CD4-positive, alpha-beta T cell treated with Interleukin-4 for 1 hour (primary cell): ENCODE data around the gene MED13L.

Source experiments
- DNase-seq, 2 donors: peaks; one replicate each; pipeline ENCODE4 v3.0.0-alpha.2; 2020 to 2022

The MED13L gene

DNA sequence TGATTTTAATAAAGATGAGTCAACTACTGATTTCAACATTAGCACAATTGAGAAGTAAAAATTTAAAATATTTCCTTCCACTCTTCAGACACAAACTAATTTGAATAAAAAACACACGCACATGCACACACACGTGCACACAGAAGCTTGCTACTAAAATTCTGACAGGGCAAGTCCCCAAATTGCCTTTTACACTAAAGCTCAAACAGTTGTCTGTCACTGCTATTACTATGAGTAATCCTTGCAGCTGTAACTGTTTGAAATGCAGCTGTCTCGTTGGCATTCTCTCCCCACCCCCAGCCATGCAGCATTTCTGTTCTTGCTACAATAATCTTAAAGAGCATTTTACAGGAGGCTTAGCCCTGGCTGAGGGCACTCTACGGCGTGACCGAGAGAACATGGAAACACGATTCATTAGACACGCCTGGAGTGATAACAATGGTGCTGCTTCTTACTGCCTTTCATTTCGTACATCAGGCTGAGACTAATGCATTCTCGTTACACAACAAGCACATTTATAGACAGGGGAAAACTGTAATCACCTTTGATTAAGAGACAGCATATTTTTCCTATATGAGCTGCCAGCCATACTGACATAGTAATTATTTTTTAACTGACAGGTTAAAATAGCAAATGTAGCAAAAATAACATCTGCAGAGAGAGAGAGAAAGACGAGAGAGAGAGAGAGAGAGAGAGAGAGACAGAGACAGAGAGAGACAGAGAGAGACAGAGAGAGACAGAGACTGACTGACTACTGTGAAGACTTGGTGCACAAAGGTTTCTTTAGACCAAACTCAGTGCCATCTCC lies 153.8 kb downstream of the MED13L start:
- DNase-seq = peak in 1 of 2 donors; percentile 35

DNA sequence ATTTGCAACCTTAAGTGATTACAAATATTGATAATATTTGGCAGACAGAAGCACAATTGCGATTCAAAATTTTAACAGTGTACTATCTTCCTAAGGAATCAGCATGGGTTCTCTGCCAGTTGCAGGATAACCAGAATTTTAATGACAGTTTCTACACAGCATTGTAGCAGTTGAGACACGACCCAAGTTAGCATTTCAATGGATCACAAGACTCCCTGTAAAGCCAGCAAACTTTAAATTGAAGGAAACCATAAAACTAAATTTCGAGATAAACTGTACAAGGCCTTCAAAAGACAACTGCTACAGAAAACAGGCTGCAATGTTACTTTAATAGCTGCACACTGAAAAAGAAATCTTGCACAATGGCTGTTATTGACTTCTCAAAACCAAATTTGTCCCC lies 154.9 kb downstream of the MED13L start:
- no peak for DNase-seq

DNA sequence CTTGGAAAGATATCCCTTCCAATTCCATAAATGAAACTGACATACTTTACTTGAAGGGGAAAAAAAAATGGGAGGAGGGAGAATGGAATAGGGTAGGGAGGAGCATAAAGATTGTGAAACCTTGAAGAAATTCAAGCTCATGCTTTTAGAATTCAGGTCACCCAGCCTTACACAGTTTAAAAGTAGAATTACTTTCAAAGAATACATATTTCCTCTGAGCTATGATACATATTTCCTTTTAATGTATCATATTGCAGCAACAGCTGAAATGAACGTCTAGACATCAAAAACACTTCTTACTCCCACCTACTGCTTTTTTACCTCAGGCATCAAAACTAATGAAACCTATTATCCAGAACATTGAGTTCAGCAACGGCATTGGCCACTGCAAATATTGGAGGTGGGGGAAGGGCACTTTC lies 156.0 kb downstream of the MED13L start:
- no peak for DNase-seq

DNA sequence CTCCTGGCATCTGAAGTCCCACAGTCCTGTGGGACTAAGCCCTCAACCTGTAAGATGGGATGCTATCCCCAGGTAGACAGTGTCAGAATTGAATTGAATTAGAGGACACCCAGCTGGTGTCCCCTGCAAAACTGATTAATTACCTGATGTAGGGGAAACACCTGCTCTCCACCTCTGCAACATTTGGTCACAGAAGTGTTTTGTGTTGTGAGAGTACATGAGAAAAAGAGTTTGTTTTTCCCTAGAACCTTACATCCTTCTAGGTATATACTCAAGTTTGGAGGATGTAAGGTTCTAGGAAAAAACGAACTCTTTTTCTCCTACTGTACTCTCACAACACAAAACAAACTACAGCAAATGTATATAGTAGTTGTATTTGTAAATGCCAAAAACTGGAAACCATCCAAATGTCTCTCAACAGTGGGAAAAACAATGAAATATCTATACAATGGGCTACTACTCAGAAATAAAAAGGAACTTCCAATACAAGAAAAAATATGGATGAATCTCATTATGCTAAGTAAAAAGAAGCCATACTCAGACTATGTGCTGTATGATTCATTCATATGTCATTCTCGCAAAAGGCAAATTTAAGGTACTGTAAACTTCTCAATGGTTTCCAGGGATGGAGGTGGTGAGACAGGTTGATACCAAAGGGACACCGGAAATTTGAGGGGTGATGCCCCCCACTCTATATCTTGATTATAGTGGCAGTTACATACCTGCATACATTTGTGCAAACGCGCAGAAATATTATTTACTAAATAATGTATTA lies 160.7 kb downstream of the MED13L start:
- DNase-seq = no peak

DNA sequence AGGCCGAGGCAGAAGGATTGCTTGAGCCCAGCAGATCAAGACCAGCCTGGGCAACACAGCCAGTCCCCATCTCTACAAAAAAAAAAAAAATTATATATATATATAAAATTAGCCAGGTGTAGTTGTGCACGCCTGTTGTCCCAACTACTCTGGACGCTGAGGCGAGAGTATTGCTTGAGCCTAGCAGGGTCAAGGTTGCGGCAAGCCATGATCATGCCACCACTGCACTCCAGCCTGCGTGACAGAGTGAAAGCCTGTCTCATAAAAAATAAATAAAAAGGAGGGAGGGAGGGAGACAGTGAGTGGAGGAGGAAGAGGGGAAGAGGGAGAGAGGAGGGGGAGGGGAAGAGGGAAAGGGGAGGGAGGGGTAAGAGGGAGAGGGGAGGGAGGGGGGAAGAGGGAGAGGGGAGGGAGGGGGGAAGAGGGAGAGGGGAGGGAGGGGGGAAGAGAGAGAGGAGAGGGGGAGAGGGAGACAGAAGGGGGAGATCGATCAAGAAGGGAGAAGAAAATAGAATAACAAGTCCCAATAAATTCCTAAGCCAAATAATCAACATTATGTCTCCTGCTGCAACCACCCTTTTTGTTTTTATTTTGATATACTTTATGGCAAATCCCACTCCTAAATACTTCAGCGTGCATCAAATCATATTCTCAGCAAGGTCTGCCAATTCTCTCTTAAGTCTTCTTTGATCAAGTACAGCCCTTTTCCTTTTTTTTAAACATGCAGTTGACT lies 163.9 kb downstream of the MED13L start:
- DNase-seq = no peak

DNA sequence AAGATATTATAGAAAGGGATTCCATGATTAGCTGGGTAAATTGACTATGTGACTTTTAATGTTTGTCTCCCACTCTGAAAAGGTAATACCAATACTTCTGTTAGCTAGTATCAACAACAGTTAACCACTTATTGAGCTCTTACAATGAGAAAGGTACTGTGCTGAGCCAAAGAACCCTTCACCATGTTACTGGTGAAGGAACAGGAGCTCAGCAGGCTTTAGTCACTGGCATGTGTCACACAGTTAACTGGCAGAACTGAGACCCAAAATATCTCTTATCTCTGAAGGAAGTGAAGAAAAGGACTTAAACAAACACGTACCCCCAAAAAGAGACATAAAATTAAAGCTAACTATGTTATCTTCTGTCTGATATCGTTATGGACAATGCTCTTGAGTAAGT lies 170.6 kb downstream of the MED13L start:
- DNase-seq = no peak

DNA sequence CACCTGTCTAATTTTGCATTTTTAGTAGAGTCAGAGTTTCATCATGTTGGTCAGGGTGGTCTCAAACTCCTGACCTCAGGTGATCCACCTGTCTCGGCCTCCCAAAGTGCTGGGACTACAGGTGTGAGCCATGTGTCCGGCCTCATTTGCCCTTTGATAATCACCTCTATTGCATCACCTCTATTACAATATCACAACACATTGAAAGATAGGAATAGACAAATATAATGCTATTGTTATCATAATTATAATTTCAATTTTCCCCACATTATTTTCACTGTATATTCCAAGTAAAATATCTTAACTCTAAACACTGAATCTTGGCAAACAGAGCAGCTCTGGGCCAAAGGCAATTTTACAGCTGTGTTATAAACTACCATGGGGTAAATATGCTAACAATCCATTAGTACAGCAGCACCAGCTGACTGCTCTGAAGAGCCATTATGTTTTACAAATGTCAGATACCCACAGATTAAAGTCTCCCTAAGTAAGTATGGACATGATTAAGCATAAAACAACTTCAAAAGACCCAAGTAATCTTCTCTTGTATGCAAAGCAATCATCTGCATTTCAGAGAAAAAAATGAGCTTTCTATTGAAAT lies 173.2 kb downstream of the MED13L start:
- no peak for DNase-seq

DNA sequence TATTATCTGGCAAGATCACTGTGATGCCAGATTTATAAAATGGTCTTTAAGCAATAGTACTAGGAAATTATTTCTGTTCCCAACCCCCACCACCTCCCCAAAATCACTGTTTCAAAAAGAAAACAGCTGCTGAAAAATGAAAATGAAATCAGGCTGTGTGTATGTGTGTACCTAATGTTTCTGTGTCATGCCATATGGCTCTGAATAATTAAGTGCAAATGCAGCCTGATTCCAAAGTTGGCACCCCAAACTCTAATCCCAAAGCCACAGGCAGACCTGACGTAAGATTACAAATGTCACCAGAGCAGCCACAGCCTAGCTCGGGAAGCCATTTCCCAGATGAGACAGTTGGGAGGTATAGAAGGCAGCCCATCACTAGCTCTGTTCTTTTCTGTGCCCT lies 175.5 kb downstream of the MED13L start:
- no peak for DNase-seq

DNA sequence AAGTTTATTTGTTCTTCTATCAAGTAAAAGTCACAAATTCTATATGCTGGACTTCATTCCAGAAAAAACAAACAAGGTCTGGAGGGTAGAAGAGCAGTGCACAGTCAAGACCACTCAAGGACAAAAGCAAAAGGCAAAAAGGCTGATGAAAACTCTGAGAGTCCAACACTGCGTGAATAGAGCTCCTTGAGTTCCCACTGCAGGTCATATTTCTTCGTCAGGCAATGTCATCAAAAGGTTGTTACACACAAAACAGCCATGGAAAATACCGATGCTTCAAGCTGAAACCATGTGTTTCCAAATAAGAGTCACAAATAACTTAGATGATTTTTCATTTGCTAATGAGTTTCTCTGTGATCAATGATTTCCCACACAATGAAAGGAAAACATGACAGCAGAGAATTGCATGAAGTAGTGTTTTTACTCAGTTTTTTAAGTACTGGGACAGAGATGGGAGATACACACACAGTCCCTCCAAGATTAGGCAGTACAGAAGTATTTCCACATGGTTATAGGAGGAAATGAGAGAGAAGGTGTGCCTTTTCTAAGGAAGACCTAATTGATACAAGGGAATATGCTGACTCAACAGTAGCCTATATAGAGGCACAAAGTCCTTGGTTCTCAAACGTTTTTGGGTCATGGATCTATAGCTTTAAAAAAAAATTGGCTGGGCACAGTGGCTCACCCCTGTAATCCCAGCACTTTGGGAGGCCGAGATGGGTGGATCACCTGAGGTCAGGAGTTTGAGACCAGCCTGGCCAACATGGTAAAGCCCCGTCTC lies 177.7 kb downstream of the MED13L start:
- no peak for DNase-seq

DNA sequence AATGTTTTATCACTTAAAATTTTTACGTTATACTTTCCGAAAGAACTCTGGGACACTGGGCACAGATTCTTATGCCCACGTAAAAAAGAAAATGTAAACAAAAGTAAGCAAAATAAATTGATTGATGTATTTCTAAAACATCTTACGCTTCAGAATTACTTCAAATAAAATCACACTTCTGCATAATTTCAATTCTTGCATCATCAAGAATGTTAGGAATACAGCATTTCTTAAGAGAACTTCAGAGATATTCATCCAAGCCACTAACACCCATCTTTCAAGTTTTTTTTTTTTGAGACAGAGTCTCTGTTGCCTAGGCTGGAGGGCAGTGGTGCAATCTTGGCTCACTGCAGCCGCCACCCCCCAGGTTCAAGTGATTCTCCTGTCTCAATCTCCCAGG lies 180.6 kb downstream of the MED13L start:
- no peak for DNase-seq

DNA sequence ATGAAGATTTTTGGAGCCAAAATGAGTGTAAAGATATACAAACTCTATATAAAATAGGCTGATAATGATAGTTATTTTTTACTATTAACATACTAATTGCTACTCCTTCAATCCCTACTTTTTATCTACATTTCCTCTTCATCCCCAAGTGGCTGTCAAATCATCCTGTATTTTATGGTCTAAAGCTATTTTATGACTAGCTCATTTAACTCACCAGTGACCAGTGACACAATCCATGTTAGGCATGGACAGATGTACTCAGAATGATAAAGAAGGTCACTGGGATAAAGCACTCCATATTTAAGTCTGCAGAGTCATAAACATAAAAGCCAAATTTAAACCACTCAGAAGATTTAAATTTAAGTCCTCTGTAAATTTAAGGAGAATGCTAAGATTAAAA lies 183.0 kb downstream of the MED13L start:
- no peak for DNase-seq

DNA sequence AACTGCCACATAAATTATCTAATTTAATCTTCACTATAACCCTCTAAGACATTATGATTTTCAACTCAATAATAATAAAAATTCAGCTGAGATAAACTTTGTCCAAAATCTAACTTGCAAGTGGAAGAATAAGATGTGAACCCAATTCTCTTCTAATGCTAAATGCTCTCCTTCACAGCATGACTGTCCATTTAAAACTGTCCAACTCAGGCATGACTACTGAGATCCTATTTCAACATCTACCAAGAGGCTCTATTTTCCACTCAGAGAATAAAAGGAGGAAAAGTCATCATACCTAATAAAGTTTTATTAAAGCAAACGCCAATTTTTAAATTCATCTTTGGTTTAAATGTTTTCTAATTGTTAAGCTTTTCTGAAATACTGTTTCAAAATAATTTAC lies 183.6 kb downstream of the MED13L start:
- no peak for DNase-seq

DNA sequence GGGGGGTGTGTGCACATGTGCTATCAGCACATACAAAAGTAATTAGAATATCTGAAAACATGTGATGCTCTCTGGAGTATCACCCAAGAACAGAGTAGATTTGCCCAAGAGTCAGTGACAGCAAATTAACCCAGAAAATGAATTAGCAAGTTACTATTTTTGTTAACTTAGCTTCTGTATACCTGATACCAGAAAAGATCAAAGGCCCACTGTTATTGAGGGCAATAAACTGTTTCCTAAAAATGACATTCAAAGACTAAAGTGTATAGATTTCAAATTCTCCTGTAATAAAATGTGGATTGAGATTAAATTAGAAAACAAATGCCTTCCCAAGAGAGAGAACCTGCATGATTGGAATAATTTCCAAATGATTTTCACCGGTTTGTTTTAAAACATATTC lies 184.7 kb downstream of the MED13L start:
- no peak for DNase-seq

DNA sequence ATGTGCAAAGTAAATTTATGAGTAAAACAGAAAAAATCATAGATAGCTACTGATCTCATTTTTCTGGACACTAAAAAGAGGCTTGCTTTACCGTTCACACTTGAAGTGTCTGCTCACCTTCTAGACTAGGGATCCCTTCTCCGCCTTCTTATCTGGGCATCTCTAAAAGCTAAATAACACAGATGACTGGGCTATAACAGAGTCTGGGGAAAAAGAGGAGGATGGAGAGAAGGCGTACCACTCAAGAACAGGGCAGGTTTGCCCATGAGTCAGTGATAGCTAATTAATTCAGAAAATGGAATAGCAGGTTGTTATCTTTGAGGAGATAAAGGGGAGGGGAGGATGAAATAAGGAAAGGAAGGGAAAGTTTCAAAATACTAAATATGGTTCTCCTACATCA lies 185.3 kb downstream of the MED13L start:
- no peak for DNase-seq

DNA sequence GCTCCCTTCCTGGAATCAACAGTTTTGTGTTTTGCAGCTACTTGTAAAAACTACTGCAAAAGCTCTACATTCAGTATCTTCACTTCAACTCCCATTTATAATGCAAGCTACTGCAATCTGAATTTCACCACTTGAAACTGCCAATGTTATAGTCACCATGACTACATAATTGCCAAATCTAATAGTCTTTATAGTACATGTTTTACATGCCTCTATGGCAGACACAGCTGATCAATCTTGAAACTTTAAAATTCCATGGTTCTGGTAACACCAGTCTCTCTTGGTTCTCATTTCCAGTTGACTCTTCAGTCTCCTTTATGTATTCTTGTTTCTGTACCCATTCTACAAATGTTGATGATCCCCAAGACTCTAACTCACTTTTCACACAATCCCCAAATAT lies 185.9 kb downstream of the MED13L start:
- no peak for DNase-seq

DNA sequence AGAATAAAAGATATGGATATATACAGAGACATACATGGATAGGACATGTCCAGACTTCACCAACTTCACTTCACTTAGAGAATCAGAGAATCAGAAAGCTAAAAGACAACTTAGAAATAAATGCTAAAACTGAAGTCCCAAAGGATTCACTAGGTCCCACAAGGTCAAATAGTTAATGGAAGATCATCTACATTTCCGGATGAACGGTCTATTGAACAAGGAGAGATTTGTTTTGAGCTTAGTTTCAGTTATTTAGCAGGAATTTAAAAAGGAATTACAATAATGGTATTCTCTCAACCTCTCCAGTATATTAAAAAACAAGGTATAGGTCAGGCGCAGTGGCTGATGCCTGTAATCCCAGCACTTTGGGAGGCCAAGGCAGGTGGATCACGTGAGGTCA lies 187.0 kb downstream of the MED13L start:
- DNase-seq = no peak

DNA sequence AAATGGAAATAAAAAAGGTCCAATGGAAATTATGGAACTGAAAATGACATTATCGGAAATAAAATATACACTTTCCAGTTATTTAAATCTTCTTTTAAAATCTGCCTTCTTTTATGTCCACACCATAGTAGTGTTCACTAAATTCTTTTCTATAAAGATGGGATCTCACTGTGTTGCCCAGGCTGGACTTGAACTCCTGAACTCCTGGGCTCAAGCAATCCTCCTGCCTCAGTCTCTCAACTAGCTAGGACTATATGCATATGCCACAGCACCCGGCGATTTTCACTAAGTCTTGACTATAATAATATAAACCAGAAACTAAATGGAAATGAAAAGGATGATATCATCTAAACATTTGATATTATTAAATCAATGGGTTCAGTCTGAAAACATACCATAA lies 188.4 kb downstream of the MED13L start:
- DNase-seq = no peak

DNA sequence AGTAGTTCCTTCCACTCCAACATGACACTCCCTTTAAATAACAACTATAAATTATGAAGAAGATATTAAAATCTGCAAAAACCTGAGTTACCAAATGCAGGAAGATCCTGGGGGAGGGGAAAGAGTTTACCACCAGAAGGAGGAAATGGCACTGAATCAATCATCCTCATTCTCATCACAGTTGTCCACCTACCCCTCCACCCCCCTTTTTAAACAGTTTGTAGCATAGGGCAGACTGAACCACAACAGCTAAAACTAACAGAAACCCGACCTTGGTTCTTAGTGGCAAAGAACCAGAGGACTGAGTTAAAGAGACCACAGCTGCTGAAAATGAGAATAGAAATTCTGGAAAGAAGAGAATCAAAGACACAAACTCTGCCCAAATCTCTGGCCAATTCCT lies 189.5 kb downstream of the MED13L start:
- DNase-seq = no peak

DNA sequence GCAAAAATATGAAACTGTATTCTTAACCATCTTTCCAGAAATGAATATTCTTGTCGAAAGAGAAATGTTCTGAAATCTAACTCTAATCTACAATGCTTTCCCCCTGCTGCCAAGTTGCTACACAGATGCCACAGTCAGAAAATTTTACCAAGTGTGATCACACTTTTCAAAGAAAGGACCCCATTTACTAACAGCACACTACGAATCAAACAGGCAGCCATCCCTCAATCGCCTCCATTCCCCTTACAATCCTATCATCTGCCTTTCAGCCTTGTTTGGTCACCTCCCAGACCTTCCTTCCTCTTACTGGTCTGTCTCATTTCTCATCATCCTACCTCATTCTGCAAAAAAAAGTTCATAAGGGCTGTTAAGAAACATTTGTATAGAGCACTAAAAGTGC lies 190.1 kb downstream of the MED13L start:
- no peak for DNase-seq

DNA sequence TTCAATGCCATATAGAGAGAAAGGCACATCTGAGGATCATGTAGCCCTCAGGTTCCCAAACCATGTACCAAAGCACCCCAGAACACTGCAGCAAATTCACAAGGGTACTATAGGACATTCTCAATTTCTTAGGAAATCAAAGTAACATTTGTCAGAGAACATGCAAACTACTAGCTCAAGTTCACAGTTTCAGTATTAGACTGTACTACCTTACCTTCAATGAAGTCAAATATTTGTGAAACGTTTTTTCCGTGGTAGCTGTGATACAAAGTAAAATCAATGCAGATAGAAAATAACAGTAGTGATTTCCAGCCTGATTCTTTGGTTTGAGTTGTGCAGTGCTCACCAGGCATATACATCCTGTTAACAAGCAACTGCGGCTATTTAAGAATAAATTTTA lies 197.1 kb downstream of the MED13L start:
- no peak for DNase-seq

DNA sequence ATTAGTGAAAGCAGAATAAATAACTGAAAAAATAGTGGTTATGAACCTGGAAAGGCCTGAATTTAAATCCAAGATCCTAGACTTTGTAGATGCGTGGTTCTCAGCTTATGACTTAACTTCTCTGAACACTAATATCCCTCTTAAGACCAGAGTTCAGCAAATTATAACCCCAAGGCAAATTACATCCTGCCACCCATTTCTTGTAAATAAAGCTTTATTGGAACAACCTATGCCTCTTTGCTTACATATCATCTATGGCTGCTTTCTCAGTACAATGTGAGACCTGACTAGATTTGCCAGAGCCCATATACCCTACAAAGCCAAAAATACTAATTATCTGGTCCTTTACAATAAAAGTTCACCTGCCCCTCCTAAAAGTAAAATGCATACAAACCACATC lies 199.1 kb downstream of the MED13L start:
- no peak for DNase-seq

DNA sequence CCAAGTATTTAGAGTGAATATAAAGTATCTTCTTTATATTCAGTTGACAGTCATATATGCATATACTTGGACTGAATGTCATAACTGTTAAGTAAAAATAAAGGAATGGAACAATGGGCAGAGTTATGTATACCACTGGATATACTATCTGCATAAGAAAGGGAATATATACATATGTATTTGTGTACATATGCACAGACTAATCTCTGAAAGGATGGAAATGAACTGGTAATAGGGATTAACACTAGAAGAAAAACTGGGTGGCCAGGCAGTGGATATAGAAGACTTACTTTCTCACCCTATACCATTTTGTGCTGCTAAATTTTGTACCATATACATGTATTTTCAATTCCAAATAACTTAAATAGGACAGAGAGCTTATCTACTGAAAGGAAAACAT lies 200.1 kb downstream of the MED13L start:
- no peak for DNase-seq

DNA sequence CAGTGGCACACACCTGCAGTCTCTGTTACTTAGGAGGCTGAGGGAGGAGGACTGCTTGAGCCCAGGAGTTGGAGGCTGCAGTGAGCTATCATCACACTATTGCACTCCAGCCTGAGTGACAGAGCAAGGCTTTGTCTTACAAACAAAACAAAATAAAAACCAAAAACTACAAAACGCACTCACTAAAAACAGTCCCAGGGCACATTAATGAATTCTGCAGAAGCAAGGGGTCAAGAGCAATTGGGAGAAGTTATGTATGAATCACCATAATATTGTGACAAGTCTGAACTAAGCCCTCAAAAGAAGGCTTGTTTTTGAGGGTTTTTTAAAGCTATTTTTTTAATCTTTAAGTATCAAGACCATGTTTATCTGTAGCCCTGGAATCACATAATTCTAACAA lies 201.1 kb downstream of the MED13L start:
- DNase-seq = no peak
